HG02870 (cell line): ENCODE measurements around the gene APOL5.
"Not testable (repeated sequence)": the region's sequence is repeated elsewhere in the genome, so short reads cannot be mapped to it uniquely, and the experiment has no call there.

Experiments
- ATAC-seq: cut with Tn5 transposase; IDR thresholded peaks from one replicate; pipeline ENCODE4 v1.9.1; 2021; ENCODE audit warnings: mild to moderate bottlenecking, moderate library complexity; ENCODE audit not compliant: unreplicated experiment

Gene APOL5

GRCh38 chr22:35717572-35717971 is at the start of gene APOL5:
Gene APOL5 (plus strand): TSS chr22:35717872. CDS start chr22:35717872, 0 bp downstream.
- ATAC-seq, result no peak

- ATAC-seq, result no peak
Observed at GRCh38 chr22:35674335-35674734, 43.3 kb upstream of the APOL5 start.

- not testable (repeated sequence) for ATAC-seq
Observed at GRCh38 chr22:35676065-35676464, 41.6 kb upstream of the APOL5 start.

GRCh38 chr22:35677460-35678187 is 40.0 kb upstream of the APOL5 start:
- no peak for ATAC-seq

GRCh38 chr22:35678836-35679235 is 38.8 kb upstream of the APOL5 start:
- no peak for ATAC-seq

- not testable (repeated sequence) for ATAC-seq
Observed at GRCh38 chr22:35679492-35679891, 38.2 kb upstream of the APOL5 start.

- no peak for ATAC-seq
Observed at GRCh38 chr22:35681454-35682052, 36.1 kb upstream of the APOL5 start.

- ATAC-seq, result no peak
Observed at GRCh38 chr22:35683560-35683959, 34.1 kb upstream of the APOL5 start.

GRCh38 chr22:35684270-35684700 is 33.4 kb upstream of the APOL5 start:
- ATAC-seq, result no peak

GRCh38 chr22:35684732-35685131 is 32.9 kb upstream of the APOL5 start:
- no peak for ATAC-seq

GRCh38 chr22:35685731-35686130 is 31.9 kb upstream of the APOL5 start:
- no peak for ATAC-seq

GRCh38 chr22:35686298-35686697 is 31.4 kb upstream of the APOL5 start:
- ATAC-seq, result no peak

GRCh38 chr22:35687461-35687860 is 30.2 kb upstream of the APOL5 start:
- no peak for ATAC-seq

- no peak for ATAC-seq
Observed at GRCh38 chr22:35688913-35689675, 28.6 kb upstream of the APOL5 start.

GRCh38 chr22:35690001-35690400 is 27.7 kb upstream of the APOL5 start:
- ATAC-seq, result no peak

- ATAC-seq, result no peak
Observed at GRCh38 chr22:35695202-35695601, 22.5 kb upstream of the APOL5 start.

GRCh38 chr22:35697142-35697541 is 20.5 kb upstream of the APOL5 start:
- ATAC-seq, result no peak

GRCh38 chr22:35699852-35700251 is 17.8 kb upstream of the APOL5 start:
- ATAC-seq, result not testable (repeated sequence)

GRCh38 chr22:35703861-35704584 is 13.6 kb upstream of the APOL5 start:
- ATAC-seq, result no peak

GRCh38 chr22:35705141-35705540 is 12.5 kb upstream of the APOL5 start:
- ATAC-seq, result no peak

- no peak for ATAC-seq
Observed at GRCh38 chr22:35708453-35708852, 9.2 kb upstream of the APOL5 start.
